ENCODE results near the gene CAPN7. TPM values are rescaled to one million over a fixed set of nuclear protein-coding genes. Genes with fewer than 3 reads are reported as not detected.
A peak's percentile ranks its signal among the peaks of the same experiment; 100 is the strongest.

Gene CAPN7
- total and polyA plus RNA-seq, 2 experiments from 2014 or later: 26.7 to 33.1 TPM

GRCh38 chr3:15300323-15301078 lies 94.5 kb downstream of the CAPN7 start:
- no peak overlapping the region for H3K27ac ChIP-seq
- TF ChIP-seq CTCF (IDR thresholded peaks at IDR 0.05; ENCODE audit: low read depth, low read length): no peak
- H3K36me3 ChIP-seq: no peaks in the 10 kb centered on the region
- DNase-seq (ENCODE audit: low read depth in 1 of 2, low spot score in 1 of 2): peak in 1 of 2 donors; percentile 60
- H3K27me3 ChIP-seq: no peaks in the 10 kb centered on the region
- H3K9me3 ChIP-seq (ENCODE audit: low read depth): no peaks in the 10 kb centered on the region
- H3K4me3 ChIP-seq: no peak overlapping the region
- H3K4me1 ChIP-seq (ENCODE audit: low read depth): peaks cover 33% of the 10 kb centered on the region

GRCh38 chr3:15301761-15302160 lies 95.7 kb downstream of the CAPN7 start:
- no peaks in the 10 kb centered on the region for H3K27me3 ChIP-seq
- DNase-seq (ENCODE audit: low read depth in 1 of 2, low spot score in 1 of 2): no peak
- no peaks in the 10 kb centered on the region for H3K36me3 ChIP-seq
- peaks cover 37% of the 10 kb centered on the region for H3K4me1 ChIP-seq (ENCODE audit: low read depth)
- no peak for TF ChIP-seq CTCF (IDR thresholded peaks at IDR 0.05; ENCODE audit: low read depth, low read length)
- H3K9me3 ChIP-seq (ENCODE audit: low read depth): no peaks in the 10 kb centered on the region
- no peak overlapping the region for H3K27ac ChIP-seq
- H3K4me3 ChIP-seq: no peak overlapping the region

Other genes with a start within 250 kb of the CAPN7 start
- gene MRPS25, start 140.9 kb upstream of the CAPN7 start, total RNA-seq: 42.1 and 47.6 TPM in 2 replicates
- 96.9 and 104 TPM in 2 replicates for gene MRPS25, start 140.9 kb upstream of the CAPN7 start, polyA plus RNA-seq
- gene RBSN, start 107.1 kb upstream of the CAPN7 start, total RNA-seq: 22.9 and 32.0 TPM in 2 replicates
- gene RBSN, start 107.1 kb upstream of the CAPN7 start, polyA plus RNA-seq: 22.6 and 33.1 TPM in 2 replicates
- gene SH3BP5, start 126.3 kb downstream of the CAPN7 start, total RNA-seq: 17.2 and 18.5 TPM in 2 replicates
- gene SH3BP5, start 126.3 kb downstream of the CAPN7 start, polyA plus RNA-seq: 10.6 and 11.1 TPM in 2 replicates
- gene METTL6, start 221.3 kb downstream of the CAPN7 start, total RNA-seq: 17.1 and 21.1 TPM in 2 replicates
- gene METTL6, start 221.3 kb downstream of the CAPN7 start, polyA plus RNA-seq: 19.7 and 26.2 TPM in 2 replicates
- gene EAF1, start 221.4 kb downstream of the CAPN7 start, total RNA-seq: 13.2 and 20.9 TPM in 2 replicates
- 8.7 and 12.7 TPM in 2 replicates for gene EAF1, start 221.4 kb downstream of the CAPN7 start, polyA plus RNA-seq